HepG2 (cell line): Measurements from ENCODE around the gene SNX21. TPM values are rescaled to one million over a fixed set of nuclear protein-coding genes. Genes with fewer than 3 reads are reported as not detected.

Experiments used
- FOXO1 ChIP-seq: sonication (generic); formaldehyde crosslinking; IDR thresholded peaks from 2 replicates; pipeline ENCODE4 v1.4.0; 2020; ENCODE audit warnings: missing genetic modification reagents
- GABPA ChIP-seq, 2 experiments: IDR thresholded peaks; 2 replicates each; pipeline ENCODE4 v1.6.1; 2011 to 2016; ENCODE audit warnings: low read depth in 2 of 2, low read length in 1 of 2, missing biosample characterization in 1 of 2, missing genetic modification characterization in 1 of 2
- HNRNPL ChIP-seq: fragments of 200-400 bp; formaldehyde crosslinking; IDR thresholded peaks from 2 replicates; pipeline ENCODE4 v1.6.1; 2017; ENCODE audit warnings: mild to moderate bottlenecking, low read depth, low read length
- MEIS2 ChIP-seq: sonication (generic); formaldehyde crosslinking; IDR thresholded peaks from 2 replicates; pipeline ENCODE4 v1.9.0; 2021; ENCODE audit warnings: mild to moderate bottlenecking, missing genetic modification reagents
- NPAS2 ChIP-seq: sonication (generic); formaldehyde crosslinking; IDR thresholded peaks from 2 replicates; pipeline ENCODE4 v1.8.0; 2022; ENCODE audit warnings: mild to moderate bottlenecking, missing genetic modification reagents, borderline replicate concordance
- RNF2 ChIP-seq: fragments of 450-650 bp; conservative IDR thresholded peaks from 2 replicates; pipeline ENCODE4 v1.6.1; 2016; ENCODE audit warnings: low read depth
- THAP11 ChIP-seq: IDR thresholded peaks from 2 replicates; pipeline ENCODE4 v1.6.1; 2016; ENCODE audit warnings: missing biosample characterization, missing genetic modification reagents
- ZBTB39 ChIP-seq: sonication (generic); formaldehyde crosslinking; IDR thresholded peaks from 2 replicates; pipeline ENCODE4 v1.5.0; 2020; ENCODE audit warnings: missing genetic modification reagents
- ZFP1 ChIP-seq: IDR thresholded peaks from 2 replicates; pipeline ENCODE4 v1.6.1; 2016
- ZNF101 ChIP-seq: sonication (generic); formaldehyde crosslinking; IDR thresholded peaks from 2 replicates; pipeline ENCODE4 v1.4.0; 2020; ENCODE audit warnings: mild to moderate bottlenecking, low read depth, missing genetic modification reagents, borderline replicate concordance
- ZNF138 ChIP-seq: sonication (generic); formaldehyde crosslinking; IDR thresholded peaks from 2 replicates; pipeline ENCODE4 v1.5.0; 2020; ENCODE audit warnings: mild to moderate bottlenecking, low read depth, missing genetic modification reagents
- ZNF354B ChIP-seq: sonication (generic); formaldehyde crosslinking; IDR thresholded peaks from 2 replicates; pipeline ENCODE4 v1.8.0; 2022; ENCODE audit warnings: mild to moderate bottlenecking, missing genetic modification reagents
- ZNF547 ChIP-seq: sonication (generic); formaldehyde crosslinking; IDR thresholded peaks from 2 replicates; pipeline ENCODE4 v1.5.1; 2020; ENCODE audit warnings: mild to moderate bottlenecking, missing genetic modification reagents
- ZNF615 ChIP-seq: sonication (generic); formaldehyde crosslinking; IDR thresholded peaks from 2 replicates; pipeline ENCODE4 v1.5.0; 2020; ENCODE audit warnings: mild to moderate bottlenecking, missing genetic modification reagents, borderline replicate concordance
- ZNF7 ChIP-seq: IDR thresholded peaks from 2 replicates; pipeline ENCODE4 v1.6.1; 2016; ENCODE audit warnings: missing biosample characterization, missing genetic modification reagents
- ZNF766 ChIP-seq: sonication (generic); formaldehyde crosslinking; IDR thresholded peaks from 2 replicates; pipeline ENCODE4 v1.5.0; 2020; ENCODE audit warnings: missing genetic modification reagents, borderline replicate concordance
- ZNF781 ChIP-seq: sonication (generic); formaldehyde crosslinking; IDR thresholded peaks from 2 replicates; pipeline ENCODE4 v1.5.1; 2020; ENCODE audit warnings: borderline replicate concordance, mild to moderate bottlenecking, missing genetic modification reagents; ENCODE audit errors: not compliant biosample characterization
- polyA plus RNA-seq, 8 experiments: library from polyadenylated mRNA; depleted of rRNA in 3 of 8; stranded (reverse) in 7 of 8; unstranded in 1 of 8; fragments of >200 nt; fragmentation: Illumina TruSeq in 4 of 8; extraction: Trizol in 4 of 8; gene quantifications; 2 replicates each; pipeline versions ENCODE4 v1.2.1 to v1.2.3, GENCODE V29; 2011 to 2016; ENCODE audit warnings: low read depth in 4 of 8, missing spikeins in 1 of 8, mixed read lengths in 1 of 8; ENCODE audit not compliant: insufficient read depth in 1 of 8
- total RNA-seq, 5 experiments: library from RNA; depleted of rRNA; stranded (reverse); fragments of >200 nt; fragmentation: Illumina TruSeq; extraction: Trizol; gene quantifications; 2 replicates each; pipeline ENCODE4 v1.2.3, GENCODE V29; 2016; ENCODE audit warnings: low read depth in 1 of 5
- TF ChIP-seq, protein P1 (sequence below): sonication (generic); formaldehyde crosslinking; IDR thresholded peaks from 2 replicates; pipeline ENCODE4; 2020; ENCODE audit warnings: missing genetic modification reagents, mild to moderate bottlenecking, borderline replicate concordance

SNX21 gene
- total and polyA plus RNA-seq, 2 of the 13 experiments (the other 11 are each of a cell fraction or from before 2014, with no cell fraction given): 7.7 to 12.8 TPM

DNA sequence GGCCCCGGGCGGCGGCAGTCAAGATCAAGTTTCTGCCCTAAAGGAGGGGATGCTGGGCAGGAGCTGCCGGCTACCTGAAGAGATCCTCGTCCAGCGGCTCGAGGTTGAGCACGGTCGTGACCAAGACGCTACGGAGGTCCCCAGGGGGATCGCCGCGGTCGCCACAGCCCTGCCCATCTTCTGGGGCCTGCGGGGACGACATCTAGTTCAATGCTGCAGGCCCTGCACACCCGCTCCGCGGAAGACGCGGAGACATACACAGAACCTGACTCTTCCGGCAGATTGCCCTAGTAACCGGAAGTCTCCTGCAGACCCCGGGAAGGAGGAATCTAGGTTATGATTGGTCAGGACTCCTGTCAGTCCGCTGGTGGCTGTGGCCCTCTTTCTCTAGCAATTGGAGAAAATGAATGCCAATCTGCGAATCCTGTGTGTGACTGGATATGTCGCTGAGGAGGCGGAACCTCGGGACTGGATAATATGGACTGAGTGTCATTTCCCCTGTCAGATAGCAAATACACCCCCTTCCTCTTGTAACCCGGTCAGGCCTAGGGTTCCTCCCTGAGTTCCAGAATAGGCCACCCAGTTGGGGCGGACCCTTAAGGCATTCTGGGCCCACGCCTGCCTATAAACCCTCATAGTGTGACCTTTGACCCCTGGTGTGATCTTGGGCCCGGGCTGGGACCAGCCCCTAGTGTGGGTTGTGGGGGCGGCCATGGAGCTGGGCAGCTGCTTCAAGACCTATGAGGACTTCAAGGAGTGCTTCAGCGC lies 23.7 kb downstream of the SNX21 start, which contains the start of the genes ACOT8 and ZSWIM3 (continued):
- TF ChIP-seq ZBTB39 (CRISPR knock-in tag) (no peak), THAP11 (CRISPR knock-in tag) (peak; percentile 93), ZNF354B (CRISPR knock-in tag) (0 out of 2 replicates have a peak, but pooled peaks have one; percentile 74), ZFP1 (CRISPR knock-in tag) (peak; percentile 89; the same call in 1 of the 2 replicates), FOXO1 (CRISPR knock-in tag) (peak; percentile 47), ZNF615 (CRISPR knock-in tag) (no peak), ZNF781 (CRISPR knock-in tag) (no peak), ZNF7 (CRISPR knock-in tag) (no peak), ZNF547 (CRISPR knock-in tag) (peak; percentile 89), NPAS2 (CRISPR knock-in tag) (0 out of 2 replicates have a peak, but pooled peaks have one; percentile 7), MEIS2 (CRISPR knock-in tag) (peak; percentile 98), GABPA (IDR thresholded peaks at IDR 0.05; ENCODE audit: low read depth, low read length) (peak; percentile 96), GABPA (CRISPR knock-in tag; IDR thresholded peaks at IDR 0.05; ENCODE audit: low read depth) (peak; percentile 99), RNF2 (no peak; the same call in 1 of the 2 replicates), HNRNPL (peak; percentile 72; the same call in 1 of the 2 replicates), ZNF138 (CRISPR knock-in tag) (no peak; the same call in none of the 2 replicates), ZNF101 (CRISPR knock-in tag) (no peak), ZNF766 (peak; percentile 52)
- TF ChIP-seq, protein P1, sequence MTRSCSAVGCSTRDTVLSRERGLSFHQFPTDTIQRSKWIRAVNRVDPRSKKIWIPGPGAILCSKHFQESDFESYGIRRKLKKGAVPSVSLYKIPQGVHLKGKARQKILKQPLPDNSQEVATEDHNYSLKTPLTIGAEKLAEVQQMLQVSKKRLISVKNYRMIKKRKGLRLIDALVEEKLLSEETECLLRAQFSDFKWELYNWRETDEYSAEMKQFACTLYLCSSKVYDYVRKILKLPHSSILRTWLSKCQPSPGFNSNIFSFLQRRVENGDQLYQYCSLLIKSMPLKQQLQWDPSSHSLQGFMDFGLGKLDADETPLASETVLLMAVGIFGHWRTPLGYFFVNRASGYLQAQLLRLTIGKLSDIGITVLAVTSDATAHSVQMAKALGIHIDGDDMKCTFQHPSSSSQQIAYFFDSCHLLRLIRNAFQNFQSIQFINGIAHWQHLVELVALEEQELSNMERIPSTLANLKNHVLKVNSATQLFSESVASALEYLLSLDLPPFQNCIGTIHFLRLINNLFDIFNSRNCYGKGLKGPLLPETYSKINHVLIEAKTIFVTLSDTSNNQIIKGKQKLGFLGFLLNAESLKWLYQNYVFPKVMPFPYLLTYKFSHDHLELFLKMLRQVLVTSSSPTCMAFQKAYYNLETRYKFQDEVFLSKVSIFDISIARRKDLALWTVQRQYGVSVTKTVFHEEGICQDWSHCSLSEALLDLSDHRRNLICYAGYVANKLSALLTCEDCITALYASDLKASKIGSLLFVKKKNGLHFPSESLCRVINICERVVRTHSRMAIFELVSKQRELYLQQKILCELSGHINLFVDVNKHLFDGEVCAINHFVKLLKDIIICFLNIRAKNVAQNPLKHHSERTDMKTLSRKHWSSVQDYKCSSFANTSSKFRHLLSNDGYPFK: peak; percentile 83; the same call in 1 of the 2 replicates
